ENCODE results near the gene ITPKC. TPM values are rescaled to one million over a fixed set of nuclear protein-coding genes. Genes with fewer than 3 reads are reported as not detected.

Gene ITPKC
- total and polyA plus RNA-seq, 9 of the 15 experiments (the other 6 are each of a cell fraction or from before 2014, with no cell fraction given), result 0.08 to 9.3 (median 5.8) TPM

GRCh38 chr19:40702337-40703012 lies 14.4 kb upstream of the ITPKC start:
- FAIRE-seq (peak; percentile 77), ATAC-seq (peak; percentile 100), DNase-seq (ENCODE audit: extremely low read depth in 1 of 4, low spot score in 3 of 4) (peak; percentile 75 to 89 (median 82))
- in situ Hi-C loops (cut with MboI), result no loop called here
- 37% methylated on average over 13 of the region's 18 CpGs for WGBS (ENCODE audit: insufficient coverage, low coverage, missing lambda C conversion rate)
- ChIA-PET CTCF (ENCODE audit: low intra/inter-chr PET ratio) (interaction anchor here (0.5 to 2.3 kb wide), 3 partner anchors 40 to 248 kb away, joined by 3 to 21 read pairs (median 3); no protein-coding TSS in a partner anchor), POLR2A (interaction anchor here (0.6 to 1.7 kb wide), 8 partner anchors 10 to 1152 kb away, joined by 3 to 6 read pairs (median 4); partner anchors contain the start of genes COQ8B and ITPKC)
- Histone ChIP-seq H3K79me2 (ENCODE audit: control insufficient read depth, insufficient read depth, low read length) (no peaks in the 10 kb centered on the region), H3K4me1 (replicated peaks in 1 of 2; ENCODE audit: control insufficient read depth in 2 of 2, insufficient read depth in 2 of 2, low read length in 2 of 2) (peaks cover 12 to 27% of the 10 kb centered on the region in 2 experiments; a peak in 4 of 5 replicates), H3K9me1 (ENCODE audit: control insufficient read depth, insufficient read depth, low read length) (no peaks in the 10 kb centered on the region), H3K27ac (ENCODE audit: extremely low read depth, low read depth, low read length) (peak overlapping the region; percentile 27; the same call in 2 of the 3 replicates), H2AFZ (ENCODE audit: low read depth, low read length) (peak overlapping the region; percentile 80), H3K4me3 (no peak overlapping the region), H3K27me3 (ENCODE audit: control insufficient read depth in 2 of 2, insufficient read depth in 2 of 2, low read length in 2 of 2) (no peaks in the 10 kb centered on the region), H3K9ac (ENCODE audit: insufficient read depth in 1 of 2, low read depth in 2 of 2, low read length in 2 of 2) (peak overlapping the region; percentile 25 to 91; a peak in 3 of 4 replicates), H3K36me3 (ENCODE audit: control insufficient read depth, insufficient read depth, low read length) (peaks cover 37% of the 10 kb centered on the region), H3K9me3 (replicated peaks; ENCODE audit: control insufficient read depth, insufficient read depth, low read depth, low read length) (no peaks in the 10 kb centered on the region), H3K4me2 (ENCODE audit: insufficient read depth, low read length) (peak overlapping the region; percentile 55; the same call in 1 of the 2 replicates), H4K20me1 (replicated peaks; ENCODE audit: control insufficient read depth, insufficient read depth, low read length) (no peaks in the 10 kb centered on the region)
- intact Hi-C loops (cut with micrococcal nuclease), result loop anchor here (1.0 kb wide), 1 partner anchor 40 kb away; no protein-coding TSS in a partner anchor
- BruUV-seq (replicated peaks), result no TSS peak
- no peak for TF ChIP-seq TAF7 (tag; IDR thresholded peaks at IDR 0.05)
- no peak for TF ChIP-seq RBM25 (IDR thresholded peaks at IDR 0.05; ENCODE audit: low read depth, low read length, severe bottlenecking)
- TF ChIP-seq CBFA2T2 (conservative IDR thresholded peaks at IDR 0.05), result peak; percentile 60
- TF ChIP-seq KLF10 (CRISPR knock-in tag; IDR thresholded peaks at IDR 0.05), result no peak
- TF ChIP-seq SP1 (CRISPR knock-in tag; IDR thresholded peaks at IDR 0.05), result peak; percentile 61; the same call in 1 of the 2 replicates
- TF ChIP-seq THRAP3 (IDR thresholded peaks at IDR 0.05; ENCODE audit: borderline replicate concordance), result no peak
- TF ChIP-seq EGR1 (conservative IDR thresholded peaks at IDR 0.05), result peak; percentile 77
- peak; percentile 22; the same call in 1 of the 2 replicates for TF ChIP-seq STAG1 (CRISPR knock-in tag; IDR thresholded peaks at IDR 0.05; ENCODE audit: borderline replicate concordance)
- TF ChIP-seq RB1 (IDR thresholded peaks at IDR 0.05; ENCODE audit: low read depth), result peak; percentile 93
- TF ChIP-seq TARDBP (IDR thresholded peaks at IDR 0.05), result no peak
- peak; percentile 62; the same call in 1 of the 2 replicates for TF ChIP-seq ZBTB7A (IDR thresholded peaks at IDR 0.05; ENCODE audit: borderline replicate concordance, control insufficient read depth, low read depth, low read length)
- no peak for TF ChIP-seq ZNF121 (CRISPR knock-in tag; conservative IDR thresholded peaks at IDR 0.05)
- TF ChIP-seq MEIS2 (IDR thresholded peaks at IDR 0.05; ENCODE audit: partially characterized antibody), result peak; percentile 42
- no peak for TF ChIP-seq CBFB (CRISPR knock-in tag; IDR thresholded peaks at IDR 0.05)
- TF ChIP-seq, protein P1, sequence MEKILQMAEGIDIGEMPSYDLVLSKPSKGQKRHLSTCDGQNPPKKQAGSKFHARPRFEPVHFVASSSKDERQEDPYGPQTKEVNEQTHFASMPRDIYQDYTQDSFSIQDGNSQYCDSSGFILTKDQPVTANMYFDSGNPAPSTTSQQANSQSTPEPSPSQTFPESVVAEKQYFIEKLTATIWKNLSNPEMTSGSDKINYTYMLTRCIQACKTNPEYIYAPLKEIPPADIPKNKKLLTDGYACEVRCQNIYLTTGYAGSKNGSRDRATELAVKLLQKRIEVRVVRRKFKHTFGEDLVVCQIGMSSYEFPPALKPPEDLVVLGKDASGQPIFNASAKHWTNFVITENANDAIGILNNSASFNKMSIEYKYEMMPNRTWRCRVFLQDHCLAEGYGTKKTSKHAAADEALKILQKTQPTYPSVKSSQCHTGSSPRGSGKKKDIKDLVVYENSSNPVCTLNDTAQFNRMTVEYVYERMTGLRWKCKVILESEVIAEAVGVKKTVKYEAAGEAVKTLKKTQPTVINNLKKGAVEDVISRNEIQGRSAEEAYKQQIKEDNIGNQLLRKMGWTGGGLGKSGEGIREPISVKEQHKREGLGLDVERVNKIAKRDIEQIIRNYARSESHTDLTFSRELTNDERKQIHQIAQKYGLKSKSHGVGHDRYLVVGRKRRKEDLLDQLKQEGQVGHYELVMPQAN (IDR thresholded peaks at IDR 0.05; ENCODE audit: borderline replicate concordance), result peak; percentile 14; the same call in 1 of the 2 replicates
- TF ChIP-seq POLR2AphosphoS5 (IDR thresholded peaks at IDR 0.05; ENCODE audit: control insufficient read depth, insufficient read depth, low read depth, low read length), result 0 out of 2 replicates have a peak, but pooled peaks have one; percentile 24
- TF ChIP-seq, protein P2, sequence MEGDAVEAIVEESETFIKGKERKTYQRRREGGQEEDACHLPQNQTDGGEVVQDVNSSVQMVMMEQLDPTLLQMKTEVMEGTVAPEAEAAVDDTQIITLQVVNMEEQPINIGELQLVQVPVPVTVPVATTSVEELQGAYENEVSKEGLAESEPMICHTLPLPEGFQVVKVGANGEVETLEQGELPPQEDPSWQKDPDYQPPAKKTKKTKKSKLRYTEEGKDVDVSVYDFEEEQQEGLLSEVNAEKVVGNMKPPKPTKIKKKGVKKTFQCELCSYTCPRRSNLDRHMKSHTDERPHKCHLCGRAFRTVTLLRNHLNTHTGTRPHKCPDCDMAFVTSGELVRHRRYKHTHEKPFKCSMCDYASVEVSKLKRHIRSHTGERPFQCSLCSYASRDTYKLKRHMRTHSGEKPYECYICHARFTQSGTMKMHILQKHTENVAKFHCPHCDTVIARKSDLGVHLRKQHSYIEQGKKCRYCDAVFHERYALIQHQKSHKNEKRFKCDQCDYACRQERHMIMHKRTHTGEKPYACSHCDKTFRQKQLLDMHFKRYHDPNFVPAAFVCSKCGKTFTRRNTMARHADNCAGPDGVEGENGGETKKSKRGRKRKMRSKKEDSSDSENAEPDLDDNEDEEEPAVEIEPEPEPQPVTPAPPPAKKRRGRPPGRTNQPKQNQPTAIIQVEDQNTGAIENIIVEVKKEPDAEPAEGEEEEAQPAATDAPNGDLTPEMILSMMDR (IDR thresholded peaks at IDR 0.05 in 2 of 3, conservative IDR thresholded peaks at IDR 0.05 in 1 of 3; ENCODE audit: insufficient read depth in 2 of 3, low read depth in 1 of 3, low read length in 3 of 3), result peak; percentile 94
- TF ChIP-seq MIER1 (IDR thresholded peaks at IDR 0.05; ENCODE audit: low read depth), result no peak
- TF ChIP-seq ZNF830 (CRISPR knock-in tag; IDR thresholded peaks at IDR 0.05), result no peak
